Medulla oblongata (tissue), 1 donor: ENCODE results near the gene TEX2.
"Not testable (repeated sequence)": the region's sequence is repeated elsewhere in the genome, so short reads cannot be mapped to it uniquely, and the experiment has no call there.

Experiments used
- DNase-seq: peaks from one replicate; pipeline ENCODE4 v3.0.0-alpha.2; 2015; ENCODE audit errors: extremely low spot score

The TEX2 gene

GRCh38 chr17:64183815-64184214, 79.2 kb downstream of the TEX2 start:
- no peak for DNase-seq

DNA sequence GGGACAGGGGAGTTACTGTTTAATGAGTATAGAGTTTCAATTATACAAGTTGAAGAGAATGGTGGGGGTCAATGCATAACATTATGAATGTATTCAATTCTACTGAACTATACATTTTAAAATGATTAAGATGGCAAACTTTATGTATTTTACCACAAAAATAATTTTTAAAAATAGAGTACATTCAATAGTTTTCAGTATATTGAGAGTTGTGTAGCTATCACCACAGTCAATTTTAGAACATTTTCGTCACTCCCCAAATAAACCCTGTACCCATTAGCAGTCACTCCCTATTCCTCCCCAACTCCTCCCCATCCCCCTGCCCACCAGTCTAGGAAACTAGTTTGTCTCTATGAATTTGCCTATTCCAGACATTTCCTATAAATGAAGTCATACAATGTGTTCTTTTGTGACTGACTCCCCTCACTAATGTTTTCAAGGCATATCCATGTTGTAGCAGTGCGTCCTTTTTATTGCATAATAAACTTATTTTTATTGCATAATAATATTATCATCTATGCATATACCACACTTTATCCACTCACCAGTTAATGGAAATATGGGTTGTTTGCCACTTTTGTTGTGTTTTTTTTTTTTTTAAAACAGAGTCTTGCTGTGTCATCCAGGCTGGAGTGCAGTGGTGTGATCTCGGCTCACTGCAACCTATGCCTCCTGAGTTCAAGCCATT, 80.6 kb downstream of the TEX2 start:
- no peak for DNase-seq

- DNase-seq: no peak
Observed at GRCh38 chr17:64180089-64181073, 82.7 kb downstream of the TEX2 start.

DNA sequence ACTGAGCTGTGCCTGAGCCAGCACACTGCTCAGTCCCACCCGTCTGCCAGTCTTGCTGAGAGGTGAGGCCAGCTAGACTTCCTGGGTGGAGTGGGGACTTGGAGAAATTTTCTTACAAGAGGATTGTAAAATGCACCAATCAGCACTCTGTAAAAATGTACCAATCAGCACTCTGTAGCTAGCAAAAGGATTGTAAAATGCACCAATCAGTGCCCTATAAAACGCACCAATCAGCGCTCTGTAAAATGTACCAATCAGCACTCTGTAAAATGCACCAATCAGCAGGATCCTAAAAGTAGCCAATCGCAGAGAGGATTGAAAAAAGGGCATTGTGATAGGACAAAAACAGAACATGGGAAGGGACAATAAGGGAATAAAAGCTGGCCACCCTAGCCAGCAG, 84.0 kb downstream of the TEX2 start:
- not testable (repeated sequence) for DNase-seq

GRCh38 chr17:64178011-64178825, 84.8 kb downstream of the TEX2 start:
- no peak for DNase-seq

- no peak for DNase-seq
Observed at GRCh38 chr17:64177311-64178010, 85.6 kb downstream of the TEX2 start.

DNA sequence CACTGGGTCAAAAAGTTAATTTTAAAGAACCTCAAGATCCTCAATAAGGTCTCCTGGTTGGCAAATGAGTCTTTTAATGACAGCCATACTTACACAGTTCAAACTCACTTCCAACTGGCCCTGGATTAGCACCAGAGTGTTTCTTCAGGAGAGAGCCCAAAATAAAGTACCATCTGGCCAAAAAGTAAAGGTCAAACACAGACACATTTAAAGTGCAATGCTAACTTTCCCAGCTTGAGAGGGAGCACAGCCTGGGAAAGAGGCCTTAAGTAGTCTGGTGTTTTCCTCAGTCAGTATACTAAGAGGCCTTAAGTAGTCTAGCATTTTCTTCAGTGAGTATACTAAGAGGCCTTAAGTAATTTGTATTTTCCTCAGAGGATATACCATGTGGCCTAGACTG, 86.5 kb downstream of the TEX2 start:
- DNase-seq: no peak

DNA sequence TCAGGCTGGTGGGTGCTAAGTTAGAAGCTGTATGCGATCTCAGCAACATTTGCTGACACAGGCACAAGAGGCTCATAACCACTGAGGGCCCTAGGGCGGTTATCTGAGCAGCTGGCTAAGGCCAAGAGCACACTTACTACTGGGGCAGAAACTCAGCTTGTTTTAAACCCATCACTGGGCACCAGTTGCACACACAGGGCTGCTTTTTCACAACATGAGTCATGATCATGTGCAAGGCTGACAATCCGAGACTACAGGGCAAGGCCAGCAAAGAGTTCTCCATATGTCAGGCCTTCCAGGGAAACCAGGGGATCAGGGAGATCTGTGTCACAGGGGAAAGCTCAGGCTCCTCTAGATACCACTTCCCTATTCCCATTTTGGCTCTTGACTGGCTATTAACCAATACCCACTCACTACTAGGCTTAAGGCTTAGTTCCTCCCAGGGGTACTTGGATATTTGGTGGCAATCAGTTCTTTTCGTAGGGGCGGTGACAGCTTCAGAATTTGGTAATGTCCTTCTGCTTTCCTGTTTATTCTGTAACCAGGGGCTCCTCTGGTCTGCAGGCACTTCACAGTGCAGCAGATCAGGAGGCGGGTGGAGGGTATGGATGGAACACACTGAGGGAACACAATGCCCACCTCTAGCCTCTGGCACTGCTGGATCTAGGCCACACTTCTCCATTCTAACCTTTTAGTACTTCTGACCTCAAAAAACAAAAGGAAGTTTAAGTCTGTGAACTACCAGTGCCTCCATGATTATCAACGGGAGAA, 88.2 kb downstream of the TEX2 start:
- peak; percentile 81 for DNase-seq

DNA sequence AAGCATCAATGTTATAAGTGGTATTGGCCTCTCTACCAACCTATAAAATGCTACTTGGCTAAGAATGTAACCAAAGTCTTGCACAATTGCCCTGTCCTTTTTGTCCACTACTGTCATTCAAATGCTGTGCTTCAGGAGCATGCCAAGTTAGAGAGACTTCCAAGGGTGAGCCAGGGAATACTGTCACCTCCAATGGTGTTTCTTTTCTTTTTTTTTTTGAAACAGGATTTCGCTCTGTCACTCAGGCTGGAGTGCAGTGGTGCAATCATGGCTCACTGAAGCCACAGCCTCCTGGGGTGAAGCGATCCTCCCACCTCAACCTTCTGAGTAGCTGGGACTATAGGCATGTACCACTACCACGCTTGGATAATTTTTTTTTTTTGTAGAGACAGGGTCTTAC, 89.4 kb downstream of the TEX2 start:
- no peak for DNase-seq

DNA sequence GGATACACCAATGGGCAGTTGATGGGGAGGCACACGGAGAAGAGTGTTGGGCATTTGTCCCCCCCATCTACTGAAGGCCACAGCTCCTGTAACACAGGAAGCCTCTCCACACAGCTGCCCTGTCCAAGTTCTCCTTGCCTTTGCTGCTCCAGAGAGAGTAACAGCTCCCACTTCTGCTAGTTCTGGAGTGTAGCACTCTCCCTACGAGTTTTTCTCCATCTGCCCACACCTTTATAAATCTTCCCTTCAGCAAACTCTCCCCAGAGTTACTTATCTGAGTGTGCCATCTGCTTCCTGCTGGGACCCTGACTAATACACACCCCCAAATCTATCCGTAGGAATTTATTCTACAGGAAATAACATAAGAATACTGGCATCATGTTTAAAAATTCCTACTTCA, 90.5 kb downstream of the TEX2 start:
- no peak for DNase-seq

DNA sequence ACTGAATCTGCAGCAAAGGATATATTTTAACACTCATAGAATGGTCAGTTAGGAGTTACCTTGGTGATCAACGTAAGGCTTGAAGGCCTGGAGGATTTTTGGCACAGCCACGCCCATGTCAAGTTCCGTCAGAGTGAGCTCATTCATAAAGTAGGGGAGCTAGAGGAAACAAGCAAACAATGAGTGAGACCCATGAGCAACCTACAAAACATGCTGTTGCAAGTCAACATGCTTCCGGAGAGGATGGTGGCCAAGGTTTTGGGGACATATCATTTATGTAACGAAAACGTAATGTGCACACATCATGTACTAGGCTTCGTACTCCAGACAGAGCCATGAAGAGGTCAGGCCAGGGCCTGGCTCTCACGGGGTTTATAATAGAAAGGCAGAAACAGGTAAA, 92.0 kb downstream of the TEX2 start:
- DNase-seq: no peak

GRCh38 chr17:64170286-64170685, 92.8 kb downstream of the TEX2 start:
- no peak for DNase-seq

GRCh38 chr17:64167666-64168065, 95.4 kb downstream of the TEX2 start:
- not testable (repeated sequence) for DNase-seq

DNA sequence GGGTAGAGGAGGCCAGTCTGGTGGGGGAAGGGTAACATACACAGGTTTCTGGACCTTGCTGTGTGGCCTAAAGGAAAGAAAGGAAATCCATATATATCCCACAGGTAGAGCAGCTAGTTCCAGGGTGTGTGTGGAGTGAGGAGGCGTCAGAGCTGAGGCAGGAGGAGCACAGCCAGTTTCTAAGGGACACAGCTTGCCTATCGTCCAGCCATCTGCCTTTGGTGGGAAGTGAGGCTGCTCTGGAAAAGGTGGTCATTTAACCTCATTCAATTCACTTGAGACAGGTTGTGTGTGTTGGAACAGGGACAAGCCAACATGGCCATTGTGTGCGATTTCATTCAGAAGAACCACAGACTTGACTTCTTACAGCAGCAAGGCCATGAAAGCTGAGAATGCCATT, 96.2 kb downstream of the TEX2 start:
- DNase-seq: no peak

GRCh38 chr17:64165347-64165746, 97.7 kb downstream of the TEX2 start:
- DNase-seq: no peak

DNA sequence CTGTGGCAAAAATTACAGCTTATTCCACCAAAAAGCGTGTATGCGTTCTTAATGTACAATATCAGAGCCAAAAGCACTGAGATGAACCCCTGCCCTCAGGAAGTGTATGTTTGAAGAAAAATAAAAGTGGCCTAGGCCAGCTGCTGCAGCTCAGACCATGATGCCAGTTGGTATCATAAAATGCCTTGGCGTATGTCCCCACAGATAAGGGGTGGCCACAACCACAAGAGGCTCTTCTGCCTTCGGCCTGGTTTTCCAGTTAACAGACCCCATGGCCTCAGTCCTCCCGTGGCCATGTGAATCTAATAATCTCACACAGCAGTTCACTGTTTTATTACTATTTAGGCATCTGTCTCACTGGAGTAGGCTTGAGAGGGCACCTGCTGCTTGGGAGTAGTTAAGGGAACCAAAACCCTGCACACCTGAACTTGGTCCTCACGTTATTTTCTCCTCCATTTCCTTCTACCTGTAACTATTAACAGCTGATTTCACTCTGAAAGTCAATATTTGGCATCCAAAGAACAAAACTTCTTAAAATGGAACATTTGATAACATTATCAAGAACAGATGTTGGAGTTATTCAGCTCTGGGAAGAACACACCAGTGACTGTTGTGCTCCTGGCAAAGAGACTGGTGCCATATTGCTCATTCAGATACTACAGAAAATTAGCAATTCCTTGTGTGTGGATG, 98.3 kb downstream of the TEX2 start:
- no peak for DNase-seq

DNA sequence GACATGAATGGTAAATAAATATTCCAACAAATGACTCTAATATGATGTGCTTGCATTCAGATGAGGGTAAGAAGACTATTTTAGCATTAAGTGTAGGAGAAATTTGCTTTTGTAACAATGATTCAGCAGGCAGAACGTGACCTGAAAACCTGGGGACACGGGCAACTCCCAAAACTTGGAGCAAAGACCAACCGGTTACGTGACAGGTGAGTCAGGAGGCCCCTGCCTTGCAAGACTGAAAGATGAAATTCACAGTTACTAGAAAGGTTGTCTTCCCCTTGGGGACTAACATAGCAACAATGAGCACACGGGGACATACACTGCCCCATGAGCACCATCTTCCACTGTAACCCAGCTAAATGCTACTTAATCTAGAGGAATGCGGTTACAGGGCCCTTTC, 99.6 kb downstream of the TEX2 start:
- DNase-seq: no peak

DNA sequence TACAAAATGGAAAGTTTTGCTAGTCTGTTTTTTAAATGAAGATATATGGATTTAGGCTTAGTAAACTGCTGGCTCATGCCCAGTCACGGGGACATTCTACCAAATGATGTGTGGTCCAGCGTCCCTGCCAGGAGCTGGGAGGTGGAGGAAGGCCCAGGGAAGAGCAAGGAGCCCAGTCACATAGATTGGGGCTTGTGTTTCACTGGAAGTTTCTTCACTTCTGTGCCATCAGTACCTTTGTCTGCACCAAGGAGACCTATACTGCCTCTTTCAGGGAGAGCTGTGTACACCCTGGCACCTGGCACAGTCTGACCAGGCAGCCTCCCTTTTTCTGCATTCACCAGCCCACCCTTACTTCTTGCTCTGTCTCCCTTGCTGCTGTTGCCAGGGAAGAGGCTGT, 100.5 kb downstream of the TEX2 start:
- no peak for DNase-seq

DNA sequence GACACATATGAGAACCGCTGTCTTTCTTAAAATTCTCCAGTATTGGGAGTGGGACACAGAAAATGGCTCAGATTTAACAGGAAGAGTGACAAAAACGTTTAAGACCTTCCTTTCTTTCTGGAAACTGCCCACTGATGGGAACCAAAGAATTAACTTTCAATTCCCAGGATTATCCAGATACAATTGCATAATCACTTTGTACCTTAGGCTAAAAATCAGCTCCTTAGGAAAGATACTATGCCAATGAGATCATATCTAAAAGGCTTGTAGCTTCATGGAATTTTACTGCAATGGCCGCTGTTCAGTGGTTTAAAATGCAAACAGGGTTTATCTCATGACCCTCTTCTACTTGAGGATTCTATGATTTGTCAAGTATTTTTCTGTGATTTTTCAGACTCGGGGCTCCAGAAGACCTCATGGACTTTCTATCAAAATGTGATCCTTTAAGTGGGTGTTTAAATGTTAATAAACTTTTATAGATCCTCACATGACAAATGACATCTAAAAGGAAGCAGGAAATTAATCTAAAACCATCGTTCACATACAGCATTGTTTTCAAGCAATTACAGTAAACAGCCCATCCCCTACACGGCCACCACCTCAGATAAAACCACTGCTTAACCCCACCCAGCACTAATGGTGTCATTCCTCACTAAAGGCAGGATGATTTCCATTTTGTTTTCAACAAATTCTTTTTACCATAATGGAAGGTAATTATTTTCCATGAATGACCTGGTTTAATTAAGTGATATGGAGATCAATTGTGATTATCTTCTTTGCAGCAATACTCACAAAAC, 101.5 kb downstream of the TEX2 start:
- no peak for DNase-seq
